Mesendoderm (in vitro differentiated cells): ENCODE results near the gene GSTCD.

Experiments
- DNase-seq: peaks from one replicate; pipeline ENCODE4 v3.0.0; 2013
- H2AK5ac ChIP-seq: 2 replicates; pipeline ENCODE4 v1.6.1; 2013; ENCODE audit warnings: low read length, inconsistent platforms
- H2BK120ac ChIP-seq: 2 replicates; pipeline ENCODE4 v1.6.1; 2013; ENCODE audit warnings: low read depth, mild to moderate bottlenecking, low read length, moderate library complexity, mixed read lengths
- H2BK15ac ChIP-seq: replicated peaks from 2 replicates; pipeline ENCODE4 v1.6.1; 2013; ENCODE audit warnings: low read depth, mild to moderate bottlenecking, moderate library complexity
- H2BK5ac ChIP-seq: 2 replicates; pipeline ENCODE4 v1.6.1; 2013; ENCODE audit warnings: low read length, inconsistent platforms
- H3K18ac ChIP-seq: 2 replicates; pipeline ENCODE4 v1.6.1; 2013; ENCODE audit warnings: mild to moderate bottlenecking, low read length, mixed read lengths
- H3K23ac ChIP-seq: one replicate; pipeline ENCODE4 v1.6.1; 2013; ENCODE audit warnings: low read length
- H3K27ac ChIP-seq: 2 replicates; pipeline ENCODE4 v1.5.1; 2013; ENCODE audit warnings: low read depth, mild to moderate bottlenecking, inconsistent platforms, low read length, moderate library complexity
- H3K27me3 ChIP-seq: 2 replicates; pipeline ENCODE4 v1.6.1; 2013; ENCODE audit warnings: low read length, control low read depth, mild to moderate bottlenecking, inconsistent platforms; ENCODE audit not compliant: insufficient read depth, poor library complexity
- H3K36me3 ChIP-seq: 2 replicates; pipeline ENCODE4 v1.6.1; 2013; ENCODE audit warnings: low read length, inconsistent platforms; ENCODE audit not compliant: control insufficient read depth, insufficient read depth
- H3K4ac ChIP-seq: one replicate; pipeline ENCODE4 v1.6.1; 2013; ENCODE audit warnings: low read depth, mild to moderate bottlenecking, low read length, moderate library complexity
- H3K4me1 ChIP-seq: 2 replicates; pipeline ENCODE4 v1.6.1; 2013; ENCODE audit warnings: low read depth, low read length, inconsistent platforms; ENCODE audit not compliant: control insufficient read depth
- H3K4me2 ChIP-seq: 2 replicates; pipeline ENCODE4 v1.6.1; 2013; ENCODE audit warnings: low read length
- H3K4me3 ChIP-seq: 2 replicates; pipeline ENCODE4 v1.5.1; 2013; ENCODE audit warnings: mild to moderate bottlenecking, low read length
- H3K56ac ChIP-seq: one replicate; pipeline ENCODE4 v1.6.1; 2013; ENCODE audit warnings: low read length
- H3K79me1 ChIP-seq: 2 replicates; pipeline ENCODE4 v1.6.1; 2013; ENCODE audit warnings: low read length, inconsistent platforms
- H3K79me2 ChIP-seq: 2 replicates; pipeline ENCODE4 v1.6.1; 2013; ENCODE audit warnings: mild to moderate bottlenecking, low read length; ENCODE audit not compliant: control insufficient read depth, insufficient read depth
- H3K9ac ChIP-seq: 2 replicates; pipeline ENCODE4 v1.6.1; 2013; ENCODE audit warnings: low read length, inconsistent platforms
- H4K5ac ChIP-seq: one replicate; pipeline ENCODE4 v1.6.1; 2013; ENCODE audit warnings: low read length
- H4K8ac ChIP-seq: one replicate; pipeline ENCODE4 v1.6.1; 2013; ENCODE audit warnings: low read depth, mild to moderate bottlenecking, control low read depth, low read length, moderate library complexity
- WGBS: extraction: QIAGEN DNeasy Blood & Tissue Kit; methylation state at CpG from one replicate; pipeline ENCODE4 v1.1.7; 2013; ENCODE audit warnings: low lambda C conversion rate, missing lambda C conversion rate; ENCODE audit not compliant: insufficient coverage; ENCODE audit errors: extremely low coverage; 5-methylcytosine and 5-hydroxymethylcytosine counted together

Gene GSTCD

DNA sequence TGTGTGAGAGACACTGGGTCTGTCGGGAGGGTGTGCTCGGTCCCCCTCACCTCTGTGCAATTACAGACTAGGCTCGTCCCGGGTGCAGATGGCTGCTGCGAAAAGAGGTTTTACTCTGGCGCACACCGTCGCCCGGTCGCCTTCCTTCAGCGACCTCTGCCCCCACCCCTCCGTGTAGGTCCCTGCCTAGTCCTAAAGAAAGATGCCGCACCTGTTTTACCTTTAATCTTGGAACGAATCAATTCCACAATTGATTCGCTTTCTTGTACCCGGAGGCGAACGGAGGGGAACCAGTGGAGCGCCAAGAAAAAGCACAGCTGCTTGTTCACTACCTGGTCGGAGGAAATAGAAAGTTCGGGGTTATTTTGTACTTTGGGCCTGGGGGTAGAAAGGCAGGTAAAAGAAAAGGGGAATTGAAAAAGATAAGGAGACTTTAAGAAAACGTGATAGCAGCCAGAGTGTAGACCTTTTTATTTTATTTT, 187.9 kb downstream of the GSTCD start:
- Histone ChIP-seq H3K27ac (no peak overlapping the region), H3K27me3 (peaks cover 20% of the 10 kb centered on the region)
- no CpG with 5 or more reads among the region's 22 CpGs for WGBS

More for the DNA sequence above, 187.9 kb downstream of the GSTCD start:
- H3K56ac ChIP-seq, result peak overlapping the region; percentile 54
- DNase-seq, result no peak
- no peak overlapping the region for H4K5ac ChIP-seq
- no peak overlapping the region for H2AK5ac ChIP-seq
- peak overlapping the region; percentile 83 for H3K4me2 ChIP-seq
- no peaks in the 10 kb centered on the region for H3K36me3 ChIP-seq
- H3K23ac ChIP-seq, result no peak overlapping the region
- H3K79me1 ChIP-seq, result no peaks in the 10 kb centered on the region
- no peaks in the 10 kb centered on the region for H3K4me1 ChIP-seq
- H3K9ac ChIP-seq, result no peak overlapping the region
- H2BK120ac ChIP-seq, result no peak overlapping the region
- no peaks in the 10 kb centered on the region for H3K79me2 ChIP-seq
- no peak overlapping the region for H3K4me3 ChIP-seq
- no peak overlapping the region for H2BK15ac ChIP-seq
- no peak overlapping the region for H3K4ac ChIP-seq
- no peak overlapping the region for H3K18ac ChIP-seq
- no peak overlapping the region for H4K8ac ChIP-seq
- no peak overlapping the region for H2BK5ac ChIP-seq
